ENCODE data around the gene KIF2A.

KIF2A gene

DNA sequence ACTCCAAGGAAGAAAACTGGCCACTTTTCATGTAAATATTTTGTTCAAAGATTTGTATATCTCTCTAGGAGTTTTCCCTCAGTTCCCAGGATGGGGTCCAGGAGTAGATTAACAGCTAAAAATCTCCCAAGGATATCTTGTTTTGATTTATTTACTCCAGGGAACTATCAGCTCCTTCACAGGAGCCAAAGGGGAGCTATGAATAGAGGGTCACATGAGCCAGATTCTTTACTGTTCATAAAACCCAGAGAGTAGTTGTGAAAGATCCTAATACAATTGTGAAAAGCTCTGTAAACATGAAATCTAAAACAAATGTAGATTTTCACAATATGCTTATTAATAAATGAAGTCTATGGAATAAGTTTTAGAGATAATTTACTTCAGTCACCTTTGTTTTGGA, 80.8 kb downstream of the KIF2A start:
- DNase-seq = no peak

DNA sequence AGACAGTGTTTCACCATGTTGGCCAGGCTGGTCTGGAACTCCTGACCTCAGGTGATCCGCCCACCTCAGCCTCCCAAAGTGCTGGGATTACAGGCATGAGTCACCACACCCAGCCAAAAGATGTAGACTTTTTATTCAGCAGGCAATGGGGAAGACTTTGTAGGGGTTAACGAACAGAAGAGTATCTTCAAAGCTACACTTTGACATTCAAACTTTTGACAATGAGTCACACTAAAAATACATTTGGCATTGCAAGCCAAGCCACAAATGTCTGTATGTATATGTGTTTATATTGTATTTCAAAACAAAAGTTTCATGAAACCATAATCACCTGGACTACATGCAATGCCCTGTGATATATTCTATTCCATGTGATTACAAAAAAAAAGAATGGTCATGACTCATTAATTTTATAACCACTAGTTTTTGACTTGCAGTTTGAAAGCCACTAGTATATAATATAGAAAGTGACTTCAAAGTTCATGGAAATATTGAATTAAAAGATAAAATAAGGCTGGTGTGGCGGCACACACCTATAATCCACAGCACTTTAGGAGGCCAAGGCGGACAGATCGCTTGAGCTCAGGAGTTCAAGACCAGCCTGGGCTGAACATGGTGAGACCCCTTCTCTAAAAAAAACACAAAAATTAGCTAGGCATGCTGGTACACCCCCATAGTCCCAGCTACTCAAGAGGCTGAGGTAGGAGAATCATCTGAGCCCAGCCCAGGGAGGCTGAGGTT, 89.4 kb downstream of the KIF2A start:
- no peak for DNase-seq

DNA sequence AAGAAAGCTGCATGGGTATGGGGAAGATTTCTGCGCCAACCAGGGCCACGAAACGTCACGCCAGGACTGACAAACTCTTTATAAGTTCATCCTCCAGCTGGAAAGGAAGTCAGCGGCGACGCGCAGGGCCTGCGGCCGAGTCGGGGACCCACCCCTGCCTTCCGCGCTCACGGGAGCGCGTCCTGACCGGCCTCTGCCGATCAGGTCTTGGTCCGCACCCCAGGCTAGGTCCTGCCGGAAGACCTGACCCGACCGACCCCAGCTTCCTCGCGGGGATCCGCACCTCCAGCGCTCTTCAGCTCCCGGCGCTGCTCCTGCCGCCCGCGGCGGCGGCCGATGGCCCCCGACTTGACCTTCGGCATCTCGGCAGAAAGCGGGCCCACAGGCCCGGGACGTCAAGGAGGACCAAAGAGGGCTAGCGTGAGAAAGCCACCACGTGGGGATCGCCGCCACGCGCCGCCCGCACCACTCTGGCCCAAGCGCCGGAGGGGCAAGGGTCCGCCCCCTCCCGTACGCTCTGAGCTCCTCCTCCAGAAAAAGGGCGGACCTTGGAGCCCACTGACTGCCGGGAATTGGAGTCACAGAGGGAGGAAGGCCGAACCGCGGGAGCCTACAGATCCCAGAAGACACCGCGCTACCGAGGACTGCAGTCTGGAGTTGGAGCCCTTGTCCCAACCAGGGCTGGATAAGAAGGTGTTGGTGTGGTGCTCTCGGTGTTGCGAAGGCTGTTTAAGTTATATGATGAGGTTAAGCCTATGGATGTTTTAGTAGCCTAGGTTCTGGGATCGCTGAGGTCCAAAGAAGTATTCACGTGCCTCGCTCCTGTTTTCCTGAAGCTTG, 97.6 kb downstream of the KIF2A start, which contains the start of gene DIMT1:
TSS of gene DIMT1 (minus strand) at position 495 of the 840 bp plus-strand sequence. CDS start at position 362, 133 bp downstream.
- peak; percentile 97 for DNase-seq

DNA sequence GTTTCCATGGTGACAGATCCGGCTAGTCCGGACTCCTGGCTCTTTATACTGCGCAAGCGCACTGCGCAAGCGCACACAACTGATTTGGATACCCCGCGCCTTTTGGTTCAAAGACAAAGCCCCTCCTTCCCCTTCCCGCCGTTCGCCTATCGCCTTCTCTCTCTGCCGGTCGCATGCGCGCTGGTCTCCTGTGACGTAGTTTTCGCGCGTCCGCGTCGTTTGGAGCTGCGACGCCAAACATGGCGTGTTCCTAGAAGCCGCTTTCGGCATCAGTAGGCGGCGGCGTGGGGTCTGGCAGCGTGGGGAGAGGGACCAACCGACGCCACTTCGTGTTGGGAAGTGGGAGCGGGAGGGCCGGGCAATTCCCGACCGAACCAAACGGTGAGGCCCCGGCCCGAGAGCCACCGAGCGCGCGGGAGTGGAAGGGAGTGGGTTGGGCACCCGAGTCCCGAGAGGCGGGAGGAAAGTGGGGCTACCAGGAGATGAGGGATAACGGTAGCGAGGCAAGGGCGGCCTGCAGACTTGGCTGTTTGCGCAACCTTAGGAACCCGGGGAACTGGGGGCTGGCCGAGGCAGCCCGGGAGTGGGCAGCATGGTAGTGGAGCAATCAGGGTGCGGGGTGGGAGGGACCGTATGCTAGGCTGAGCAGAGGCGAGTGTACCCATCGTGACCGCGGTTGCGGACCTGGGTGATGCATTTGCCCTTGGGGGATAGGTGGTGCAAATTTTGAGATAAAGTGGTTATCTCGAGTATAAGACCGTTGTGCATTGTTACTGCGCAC, 106.7 kb downstream of the KIF2A start, which contains the start of gene IPO11:
TSS of gene IPO11 (plus strand) at position 215 of the 781 bp plus-strand sequence. CDS start 24,517 bp downstream, outside the sequence.
- DNase-seq = peak; percentile 99

DNA sequence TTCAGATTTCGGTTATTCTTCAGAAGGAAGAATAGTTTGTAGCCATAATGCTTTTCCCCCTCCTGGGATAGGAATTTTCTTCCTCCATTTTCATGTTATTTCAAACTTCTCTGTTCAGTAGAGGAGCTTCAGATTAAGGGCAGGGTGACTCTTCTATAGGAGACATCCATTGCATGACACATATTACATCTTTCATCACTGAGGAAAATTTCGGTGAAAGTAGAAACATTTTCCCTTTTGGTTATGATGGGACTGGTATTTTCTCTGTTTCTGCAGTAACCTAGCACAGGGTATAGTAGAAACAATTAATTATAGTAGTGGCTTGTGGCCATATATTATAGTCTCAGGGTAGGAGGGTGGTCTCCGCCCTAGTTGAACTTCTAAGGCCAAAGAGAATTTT, 107.7 kb downstream of the KIF2A start:
- no peak for DNase-seq

DNA sequence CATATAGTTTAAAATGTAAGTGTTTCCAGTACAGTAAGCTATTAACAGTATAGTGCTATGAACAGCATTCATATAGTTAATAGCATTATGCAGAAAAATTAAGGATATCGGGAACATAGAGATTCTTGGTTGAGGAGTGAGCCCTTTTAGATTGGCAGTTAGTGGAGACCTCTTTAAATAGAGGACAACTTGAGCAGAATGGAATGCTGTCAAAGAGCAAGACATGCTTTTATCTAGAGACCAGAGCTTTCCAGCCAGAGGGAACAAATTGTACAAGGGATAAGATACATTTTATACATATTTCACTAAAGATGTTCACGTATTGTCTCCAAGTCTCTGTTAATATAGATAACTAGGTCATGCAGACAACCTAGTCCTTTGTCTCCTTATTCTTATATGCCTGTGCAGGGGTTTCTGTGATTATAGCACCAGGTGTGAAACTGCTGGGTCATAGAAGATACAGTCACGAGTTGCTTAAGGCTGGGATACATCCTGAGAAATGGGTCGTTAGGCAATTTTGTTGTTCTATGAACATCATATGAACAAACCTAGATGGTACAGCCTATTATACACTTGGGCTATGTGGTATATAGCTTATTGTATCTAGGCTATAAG, 112.6 kb downstream of the KIF2A start:
- no peak for DNase-seq

DNA sequence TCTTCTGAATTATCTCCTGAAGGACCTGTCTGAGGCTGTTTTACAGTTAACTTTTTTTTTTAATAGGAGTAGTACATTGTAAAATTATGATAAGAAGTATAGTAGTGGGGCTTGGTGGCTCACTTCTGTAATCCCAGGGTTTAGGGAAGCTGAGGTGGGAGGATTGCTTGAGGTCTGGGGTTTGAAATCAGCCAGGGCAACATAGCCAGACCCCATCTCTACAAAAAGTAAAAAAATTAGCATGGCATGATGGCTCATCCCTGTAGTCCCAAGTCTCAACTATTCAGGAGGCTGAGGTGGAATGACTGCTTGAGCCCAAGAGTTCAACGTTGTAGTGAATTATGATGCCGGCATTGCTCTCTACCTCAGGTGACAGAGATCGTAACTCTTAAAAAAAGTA, 113.6 kb downstream of the KIF2A start:
- DNase-seq = no peak

DNA sequence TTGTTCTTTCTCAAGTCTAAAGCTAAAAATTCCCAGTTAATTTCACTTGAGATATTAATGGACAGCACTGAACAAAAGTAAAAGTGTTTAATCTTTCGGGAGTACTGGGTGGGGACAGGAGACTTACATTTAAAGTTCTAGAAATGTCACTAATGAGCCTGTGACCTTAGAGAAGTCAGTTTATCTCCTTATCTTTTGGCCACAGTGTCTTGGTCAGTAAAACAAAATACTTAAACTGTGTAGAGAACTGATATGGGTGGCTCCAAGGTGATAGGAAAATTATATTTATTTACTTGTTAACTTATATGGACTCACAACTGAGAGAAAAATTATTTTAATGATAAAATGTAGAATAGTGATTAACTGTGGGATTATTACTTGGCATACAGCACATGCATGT, 115.4 kb downstream of the KIF2A start:
- no peak for DNase-seq

DNA sequence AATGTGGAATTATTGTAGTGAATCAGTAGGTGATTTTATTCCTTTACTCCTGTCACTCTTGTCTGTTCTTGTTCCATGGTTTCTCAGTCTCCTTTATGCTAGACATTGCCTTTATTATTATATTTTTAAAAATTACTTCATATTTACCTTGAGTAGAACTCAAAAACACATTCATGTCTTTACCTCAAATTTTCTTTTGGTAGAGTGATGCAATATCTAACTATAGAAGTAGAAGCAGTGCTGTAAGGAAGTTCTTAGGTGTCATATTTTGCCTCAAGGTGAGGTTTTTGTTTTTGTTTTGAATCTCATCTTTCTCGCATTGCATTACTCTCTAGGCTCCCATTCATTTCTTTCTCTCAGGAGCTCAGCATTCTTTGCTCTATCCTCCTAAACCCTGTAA, 118.8 kb downstream of the KIF2A start:
- no peak for DNase-seq

DNA sequence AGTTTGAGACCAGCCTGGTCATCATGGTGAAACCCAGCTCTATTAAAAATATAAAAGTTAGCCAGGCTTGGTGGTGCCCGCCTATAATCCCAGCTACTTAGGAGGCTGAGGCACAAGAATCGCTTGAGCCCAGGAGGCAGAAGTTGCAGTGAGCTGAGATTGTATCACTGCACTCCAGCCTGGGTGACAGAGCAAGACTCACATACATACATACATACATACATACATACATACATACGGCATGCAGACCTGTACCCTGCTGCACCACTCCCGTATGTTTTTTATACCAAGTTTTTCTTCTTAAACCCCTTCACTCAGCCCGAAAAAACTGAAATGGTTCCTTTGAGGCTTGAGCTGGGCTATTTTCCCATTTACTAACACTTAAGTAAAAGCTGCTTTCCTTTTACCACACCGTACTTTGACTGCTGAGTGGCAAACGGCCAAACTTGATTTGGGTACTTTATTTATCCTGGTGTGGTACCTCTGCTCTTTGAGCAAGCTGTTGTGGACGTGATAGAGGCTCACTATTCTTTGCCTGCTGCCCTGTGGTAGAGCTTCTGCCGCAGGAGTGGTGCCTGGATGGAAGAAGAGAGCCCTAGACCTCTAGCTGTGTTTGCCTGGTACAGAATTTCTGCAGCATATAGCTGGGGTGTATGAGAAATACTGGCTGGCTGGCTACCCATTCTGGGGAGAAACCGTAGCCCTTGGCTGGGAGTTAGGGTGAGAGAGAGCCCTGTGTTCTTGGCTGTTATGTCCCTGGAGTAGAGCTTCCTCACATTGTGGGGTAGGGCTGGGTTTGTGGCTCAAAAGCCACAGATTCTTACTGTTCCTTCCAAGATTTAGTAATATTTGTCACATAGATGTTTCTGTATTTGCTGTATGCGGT, 126.0 kb downstream of the KIF2A start:
- no peak for DNase-seq

DNA sequence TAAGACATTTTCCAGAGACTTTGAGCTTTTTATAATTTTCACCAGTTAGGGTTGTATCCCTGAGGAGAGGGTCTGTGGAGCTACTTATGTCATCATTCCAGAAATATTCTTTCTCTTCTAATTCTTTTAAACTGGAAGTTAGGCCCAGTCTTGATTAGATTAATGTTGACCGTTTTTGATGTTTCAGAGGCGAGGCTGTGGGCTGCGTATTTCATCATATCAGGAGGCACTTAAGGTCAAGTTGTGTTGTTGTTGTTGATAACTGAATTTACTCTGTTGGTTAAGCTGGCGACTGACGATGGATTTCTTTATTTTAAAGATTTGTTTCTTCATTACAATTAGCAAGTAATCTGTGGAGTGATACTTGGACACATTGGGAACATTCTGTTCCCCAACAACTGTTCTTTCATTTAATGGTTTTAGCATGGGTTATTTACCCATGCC, 126.6 kb downstream of the KIF2A start:
- DNase-seq = no peak

Measured in right hindlimb (tissue), 1 donor.